Fibroblast of lung (primary cell): ENCODE data around the gene DAD1.

Source experiments
- EZH2 ChIP-seq: IDR thresholded peaks from 2 replicates; pipeline ENCODE4 v1.5.1; 2012; ENCODE audit warnings: low read length, control low read depth, mild to moderate bottlenecking; ENCODE audit errors: missing control alignments
- TF ChIP-seq, protein P1 (sequence below), 2 donors: IDR thresholded peaks in 1 of 2; conservative IDR thresholded peaks in 1 of 2; 1 replicate in 1 of 2; 2 replicates in 1 of 2; pipeline ENCODE4 v1.5.1; 2011 to 2012; ENCODE audit warnings: low read length in 2 of 2, control low read depth in 1 of 2, inconsistent platforms in 1 of 2, low read depth in 1 of 2, mild to moderate bottlenecking in 1 of 2

DNA sequence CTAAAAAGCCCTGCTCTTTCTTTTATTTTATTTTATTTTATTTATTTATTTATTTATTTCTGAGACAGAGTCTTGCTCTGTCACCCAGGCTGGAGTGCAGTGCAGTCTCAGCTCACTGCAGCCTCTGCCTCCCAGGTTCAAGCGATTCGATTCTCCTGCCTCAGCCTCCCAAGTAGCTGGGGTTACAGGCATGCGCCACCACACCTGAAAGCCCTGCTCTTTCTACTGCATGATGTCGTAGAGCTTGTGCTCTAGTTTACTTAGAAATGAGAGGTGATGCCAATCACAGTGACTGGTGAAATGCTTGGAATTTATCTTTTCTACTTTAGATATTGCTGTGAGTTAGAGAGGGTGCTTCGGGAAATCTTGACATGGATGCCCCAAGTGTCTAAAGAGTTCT is 54.5 kb downstream of the DAD1 start:
- TF ChIP-seq, protein P1, sequence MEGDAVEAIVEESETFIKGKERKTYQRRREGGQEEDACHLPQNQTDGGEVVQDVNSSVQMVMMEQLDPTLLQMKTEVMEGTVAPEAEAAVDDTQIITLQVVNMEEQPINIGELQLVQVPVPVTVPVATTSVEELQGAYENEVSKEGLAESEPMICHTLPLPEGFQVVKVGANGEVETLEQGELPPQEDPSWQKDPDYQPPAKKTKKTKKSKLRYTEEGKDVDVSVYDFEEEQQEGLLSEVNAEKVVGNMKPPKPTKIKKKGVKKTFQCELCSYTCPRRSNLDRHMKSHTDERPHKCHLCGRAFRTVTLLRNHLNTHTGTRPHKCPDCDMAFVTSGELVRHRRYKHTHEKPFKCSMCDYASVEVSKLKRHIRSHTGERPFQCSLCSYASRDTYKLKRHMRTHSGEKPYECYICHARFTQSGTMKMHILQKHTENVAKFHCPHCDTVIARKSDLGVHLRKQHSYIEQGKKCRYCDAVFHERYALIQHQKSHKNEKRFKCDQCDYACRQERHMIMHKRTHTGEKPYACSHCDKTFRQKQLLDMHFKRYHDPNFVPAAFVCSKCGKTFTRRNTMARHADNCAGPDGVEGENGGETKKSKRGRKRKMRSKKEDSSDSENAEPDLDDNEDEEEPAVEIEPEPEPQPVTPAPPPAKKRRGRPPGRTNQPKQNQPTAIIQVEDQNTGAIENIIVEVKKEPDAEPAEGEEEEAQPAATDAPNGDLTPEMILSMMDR (conservative IDR thresholded peaks at IDR 0.05 in 1 of 2, IDR thresholded peaks at IDR 0.05 in 1 of 2; ENCODE audit: low read depth in 1 of 2, low read length in 2 of 2): no peak
- no peak for TF ChIP-seq EZH2
